Left ventricle myocardium inferior (tissue), 1 donor: ENCODE measurements around the gene DAB1. TPM values are rescaled to one million over a fixed set of nuclear protein-coding genes. Genes with fewer than 3 reads are reported as not detected.
"Not testable (repeated sequence)": the region's sequence is repeated elsewhere in the genome, so short reads cannot be mapped to it uniquely, and the experiment has no call there.

Experiments used
- DNase-seq: peaks from one replicate; pipeline ENCODE4 v3.0.0-alpha.2; 2020
- H3K27ac ChIP-seq: fragments of 200-600 bp; replicated peaks from 2 replicates; pipeline ENCODE4 v1.8.0; 2021
- H3K27me3 ChIP-seq: fragments of 200-600 bp; 2 replicates; pipeline ENCODE4 v1.8.0; 2021; ENCODE audit warnings: low read depth
- H3K36me3 ChIP-seq: fragments of 200-600 bp; 2 replicates; pipeline ENCODE4 v1.8.0; 2021
- H3K4me1 ChIP-seq: fragments of 200-600 bp; 2 replicates; pipeline ENCODE4 v1.8.0; 2021
- H3K4me3 ChIP-seq: fragments of 200-600 bp; 2 replicates; pipeline ENCODE4 v1.8.0; 2021; ENCODE audit warnings: mild to moderate bottlenecking, moderate library complexity
- H3K9me3 ChIP-seq: fragments of 200-600 bp; replicated peaks from 2 replicates; pipeline ENCODE4 v1.8.0; 2021
- CTCF ChIP-seq: fragments of 200-600 bp; IDR thresholded peaks from 2 replicates; pipeline ENCODE4 v1.8.0; 2021; ENCODE audit warnings: antibody characterized with exemption, mild to moderate bottlenecking, borderline replicate concordance
- intact Hi-C: fragments of 100-400 bp; cut with micrococcal nuclease; formaldehyde crosslinking; loops from one replicate; pipeline ENCODE4 v1.11.0; 2022
- total RNA-seq: library from RNA; stranded (reverse); fragmentation: NEBNext Ultra II Directional; extraction: Animal tissue kit (Norgen Biotek cat#: 25700); gene quantifications from one replicate; pipeline ENCODE4 v1.2.1, GENCODE V29; 2021
- donor health status: DM: no; HTN: yes; CAD: no; lungs with severe emphysema.

The DAB1 gene
- total RNA-seq, 1 donor from 2014 or later = 0.77 TPM

- intact Hi-C loops = no loop called here
- DNase-seq = no peak
- peak; percentile 26 for TF ChIP-seq CTCF
Observed at GRCh38 chr1:57232500-57232899, 191.4 kb downstream of the DAB1 start.

GRCh38 chr1:57229998-57230397 lies 193.9 kb downstream of the DAB1 start:
- no peak overlapping the region for H3K27ac ChIP-seq
- no peak overlapping the region for H3K4me3 ChIP-seq
- no peaks in the 10 kb centered on the region for H3K36me3 ChIP-seq
- no peaks in the 10 kb centered on the region for H3K27me3 ChIP-seq
- intact Hi-C loops = no loop called here
- H3K9me3 ChIP-seq = no peaks in the 10 kb centered on the region
- no peaks in the 10 kb centered on the region for H3K4me1 ChIP-seq
- TF ChIP-seq CTCF = no peak
- DNase-seq = no peak

More at GRCh38 chr1:57232500-57232899, 191.4 kb downstream of the DAB1 start:
- Histone ChIP-seq H3K4me1 (no peaks in the 10 kb centered on the region), H3K27me3 (no peaks in the 10 kb centered on the region), H3K27ac (no peak overlapping the region), H3K4me3 (no peak overlapping the region), H3K36me3 (no peaks in the 10 kb centered on the region), H3K9me3 (no peaks in the 10 kb centered on the region)

DNA sequence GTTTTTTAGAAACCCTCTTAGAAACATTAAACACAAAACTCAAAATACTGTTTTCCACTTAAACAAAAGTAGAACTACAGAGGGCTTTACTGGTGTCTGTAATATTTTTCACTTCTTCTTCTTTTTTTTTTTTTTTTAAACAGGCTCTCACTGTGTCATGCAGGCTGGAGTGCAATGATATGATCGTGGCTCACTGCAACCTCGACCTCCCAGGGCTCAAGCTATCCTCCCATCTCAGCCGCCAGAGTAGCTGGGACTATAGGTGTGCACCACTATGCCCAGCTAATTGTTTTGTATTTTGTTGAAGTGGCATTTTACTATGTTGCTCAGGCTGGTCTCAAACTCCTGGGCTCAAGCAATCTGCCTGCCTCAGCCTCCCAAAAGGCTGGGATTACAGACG lies 194.8 kb downstream of the DAB1 start:
- Histone ChIP-seq H3K27ac (no peak overlapping the region), H3K4me1 (no peaks in the 10 kb centered on the region), H3K9me3 (no peaks in the 10 kb centered on the region), H3K27me3 (no peaks in the 10 kb centered on the region), H3K36me3 (no peaks in the 10 kb centered on the region), H3K4me3 (no peak overlapping the region)
- no peak for TF ChIP-seq CTCF
- intact Hi-C loops = no loop called here
- DNase-seq = no peak

GRCh38 chr1:57222801-57223200 lies 201.1 kb downstream of the DAB1 start:
- Histone ChIP-seq H3K36me3 (no peaks in the 10 kb centered on the region), H3K4me3 (no peak overlapping the region), H3K27ac (no peak overlapping the region), H3K4me1 (peaks cover 9% of the 10 kb centered on the region), H3K27me3 (no peaks in the 10 kb centered on the region), H3K9me3 (peaks cover 5% of the 10 kb centered on the region)
- no peak for TF ChIP-seq CTCF
- no peak for DNase-seq
- intact Hi-C loops = no loop called here

DNA sequence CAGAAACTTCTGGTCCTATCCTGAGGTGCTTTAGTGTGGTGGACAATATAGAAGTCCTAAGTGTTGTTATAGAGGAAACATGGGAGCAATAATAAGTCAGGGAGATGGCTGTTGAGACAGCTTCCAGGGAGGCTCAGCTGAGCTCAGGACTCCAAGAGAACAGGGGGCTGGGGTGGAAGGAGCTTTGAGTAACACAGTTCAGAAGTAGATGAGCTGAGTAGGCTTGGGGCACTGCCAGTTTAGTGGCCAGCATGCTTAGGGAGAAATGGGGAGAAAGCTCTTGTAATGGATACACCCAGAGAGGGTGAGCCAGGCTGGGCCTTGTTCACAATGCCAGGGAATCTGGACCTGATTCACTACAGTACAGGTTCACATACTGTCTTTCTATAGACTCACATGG lies 201.6 kb downstream of the DAB1 start:
- Histone ChIP-seq H3K4me1 (peaks cover 14% of the 10 kb centered on the region), H3K36me3 (no peaks in the 10 kb centered on the region), H3K4me3 (no peak overlapping the region), H3K9me3 (peaks cover 5% of the 10 kb centered on the region), H3K27me3 (no peaks in the 10 kb centered on the region), H3K27ac (no peak overlapping the region)
- intact Hi-C loops = no loop called here
- no peak for DNase-seq
- no peak for TF ChIP-seq CTCF

- H3K27ac ChIP-seq, intact Hi-C loops, H3K9me3 ChIP-seq, DNase-seq, H3K4me3 ChIP-seq, H3K36me3 ChIP-seq, H3K27me3 ChIP-seq: not testable (repeated sequence)
- H3K4me1 ChIP-seq = peaks cover 16% of the 10 kb centered on the region
Observed at GRCh38 chr1:57220905-57221304, 203.0 kb downstream of the DAB1 start.
